HG03521 (cell line): ENCODE data around the gene THADA.
A peak's percentile ranks its signal among the peaks of the same experiment; 100 is the strongest.
"Not testable (repeated sequence)": the region's sequence is repeated elsewhere in the genome, so short reads cannot be mapped to it uniquely, and the experiment has no call there.

ENCODE experiments used
- ATAC-seq: cut with Tn5 transposase; IDR thresholded peaks from one replicate; pipeline ENCODE4 v1.9.1; 2021; ENCODE audit warnings: mild to moderate bottlenecking, moderate library complexity; ENCODE audit not compliant: unreplicated experiment

Gene THADA

GRCh38 chr2:43419876-43420275 is 176.0 kb downstream of the THADA start:
- no peak for ATAC-seq

- ATAC-seq, result no peak
Observed at GRCh38 chr2:43419243-43419642, 176.6 kb downstream of the THADA start.

GRCh38 chr2:43418680-43419079 is 177.2 kb downstream of the THADA start:
- ATAC-seq, result no peak

- ATAC-seq, result no peak
Observed at GRCh38 chr2:43417300-43417699, 178.5 kb downstream of the THADA start.

GRCh38 chr2:43415592-43415991 is 180.2 kb downstream of the THADA start:
- no peak for ATAC-seq

GRCh38 chr2:43414586-43415135 is 181.2 kb downstream of the THADA start:
- no peak for ATAC-seq

GRCh38 chr2:43414033-43414432 is 181.8 kb downstream of the THADA start:
- ATAC-seq, result no peak

GRCh38 chr2:43412114-43412753 is 183.6 kb downstream of the THADA start:
- ATAC-seq, result no peak

GRCh38 chr2:43410055-43410604 is 185.7 kb downstream of the THADA start:
- no peak for ATAC-seq

- ATAC-seq, result peak; percentile 59
Observed at GRCh38 chr2:43408407-43409160, 187.3 kb downstream of the THADA start.

GRCh38 chr2:43407935-43408334 is 187.9 kb downstream of the THADA start:
- ATAC-seq, result peak; percentile 43

GRCh38 chr2:43406651-43407279 is 189.1 kb downstream of the THADA start:
- ATAC-seq, result no peak

GRCh38 chr2:43405829-43406228 is 190.0 kb downstream of the THADA start:
- no peak for ATAC-seq

GRCh38 chr2:43402452-43402937 is 193.3 kb downstream of the THADA start:
- peak; percentile 55 for ATAC-seq

- ATAC-seq, result peak; percentile 82
Observed at GRCh38 chr2:43402002-43402401, 193.8 kb downstream of the THADA start.

- no peak for ATAC-seq
Observed at GRCh38 chr2:43400508-43400907, 195.3 kb downstream of the THADA start.

- no peak for ATAC-seq
Observed at GRCh38 chr2:43399515-43400264, 196.1 kb downstream of the THADA start.

- ATAC-seq, result no peak
Observed at GRCh38 chr2:43399098-43399497, 196.7 kb downstream of the THADA start.

- ATAC-seq, result no peak
Observed at GRCh38 chr2:43397821-43398220, 198.0 kb downstream of the THADA start.

GRCh38 chr2:43397411-43397810 is 198.4 kb downstream of the THADA start:
- ATAC-seq, result no peak

GRCh38 chr2:43396344-43396743 is 199.5 kb downstream of the THADA start:
- ATAC-seq, result not testable (repeated sequence)
